Activated effector memory CD4-positive, alpha-beta T cell treated with Interleukin-2 at 50 U/mL for 16 hours (primary cell): ENCODE measurements around the gene RBP5.

Experiments used
- DNase-seq: peaks from one replicate; pipeline ENCODE4 v3.0.0-alpha.2; 2020

The RBP5 gene, protein sequence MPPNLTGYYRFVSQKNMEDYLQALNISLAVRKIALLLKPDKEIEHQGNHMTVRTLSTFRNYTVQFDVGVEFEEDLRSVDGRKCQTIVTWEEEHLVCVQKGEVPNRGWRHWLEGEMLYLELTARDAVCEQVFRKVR

GRCh38 chr12:7128681-7129286 lies at the start of gene RBP5:
TSS of gene RBP5 (minus strand) at chr12:7128889. CDS start at chr12:7128775, 114 bp downstream.
- DNase-seq: no peak

DNA sequence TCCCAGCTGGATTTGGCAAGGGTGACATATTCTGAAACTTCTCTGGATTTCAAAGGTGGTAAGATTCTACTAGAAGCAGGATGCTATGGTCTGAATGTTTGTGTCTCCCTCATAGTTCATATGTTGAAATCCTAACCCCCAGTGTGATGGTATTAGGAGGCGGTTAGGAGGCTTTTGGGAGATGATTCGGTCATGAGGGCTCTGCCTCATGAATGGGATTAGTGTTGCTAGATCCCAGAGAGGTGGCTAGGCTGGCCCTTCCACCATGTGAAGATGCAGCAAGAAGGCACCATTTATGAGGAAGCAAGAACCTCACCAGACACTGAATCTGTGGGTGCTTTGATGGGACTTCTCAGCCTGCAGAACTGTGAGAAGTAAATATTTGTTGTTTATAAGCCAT lies 49.8 kb upstream of the RBP5 start:
- DNase-seq: no peak

GRCh38 chr12:7176595-7176994 lies 47.9 kb upstream of the RBP5 start:
- no peak for DNase-seq

GRCh38 chr12:7175493-7175892 lies 46.8 kb upstream of the RBP5 start:
- no peak for DNase-seq

- no peak for DNase-seq
Measured at GRCh38 chr12:7171854-7172253, 43.2 kb upstream of the RBP5 start.

GRCh38 chr12:7169951-7170350 lies 41.3 kb upstream of the RBP5 start:
- no peak for DNase-seq

DNA sequence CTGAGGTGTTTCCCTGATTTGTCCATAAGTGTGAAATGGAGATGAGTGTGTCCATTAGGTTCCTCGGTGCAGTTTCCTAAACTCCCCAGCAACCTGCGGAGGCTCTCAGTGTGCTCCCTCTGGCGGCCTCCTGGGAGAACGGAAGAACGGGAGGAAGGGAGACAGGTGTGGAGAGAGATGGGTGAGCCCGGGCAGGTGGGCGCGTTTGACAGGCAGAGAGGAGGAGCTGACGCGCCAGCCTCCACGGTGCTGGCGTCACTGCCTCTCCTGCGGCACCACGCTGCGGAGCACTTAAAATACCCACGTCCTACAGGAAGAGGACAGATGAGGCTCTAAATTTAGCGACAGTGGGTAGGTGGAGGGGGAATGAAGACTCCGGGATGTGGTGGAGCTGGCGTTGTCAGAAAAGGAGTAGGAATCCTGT lies 34.0 kb upstream of the RBP5 start:
- DNase-seq: no peak

DNA sequence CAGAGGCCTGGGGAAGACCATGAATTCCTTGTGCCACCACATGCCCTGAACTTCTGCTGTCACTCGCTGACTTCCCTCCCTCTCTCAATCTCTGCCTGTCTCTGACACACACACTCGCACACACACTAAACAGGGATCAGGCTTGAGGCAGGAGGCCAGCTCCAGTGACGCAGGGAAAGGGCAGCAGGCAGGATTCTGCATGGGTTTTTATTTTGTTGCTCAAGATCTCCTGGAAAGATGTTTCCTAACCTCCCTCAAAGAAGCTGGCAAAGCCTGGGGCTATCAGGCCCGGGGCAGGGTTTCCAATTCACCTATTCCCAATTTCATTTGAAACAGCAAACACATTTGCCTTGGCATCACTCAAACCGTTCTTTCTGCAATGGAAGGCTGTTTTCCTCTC lies 33.1 kb upstream of the RBP5 start:
- no peak for DNase-seq

GRCh38 chr12:7161327-7161726 lies 32.6 kb upstream of the RBP5 start:
- DNase-seq: no peak

- no peak for DNase-seq
Measured at GRCh38 chr12:7160183-7160582, 31.5 kb upstream of the RBP5 start.

- no peak for DNase-seq
Measured at GRCh38 chr12:7158781-7159609, 30.3 kb upstream of the RBP5 start.

DNA sequence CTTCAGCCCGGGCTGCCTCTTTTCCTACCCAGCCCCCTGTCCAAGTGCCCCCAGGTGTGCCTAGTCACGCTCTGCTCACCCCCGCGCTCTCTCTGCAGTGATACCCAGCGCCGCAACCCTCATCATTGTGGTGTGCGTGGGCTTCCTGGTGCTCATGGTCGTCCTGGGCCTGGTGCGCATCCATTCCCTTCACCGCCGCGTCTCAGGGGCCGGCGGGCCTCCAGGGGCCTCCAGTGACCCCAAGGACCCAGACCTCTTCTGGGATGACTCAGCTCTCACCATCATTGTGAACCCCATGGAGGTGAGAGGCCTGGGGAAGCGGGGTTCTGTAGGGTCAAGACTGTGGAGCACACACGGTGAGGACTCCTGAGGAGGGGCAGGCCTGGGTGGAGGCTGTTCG lies 28.7 kb upstream of the RBP5 start:
- DNase-seq: no peak

GRCh38 chr12:7156259-7157197 lies 27.8 kb upstream of the RBP5 start:
- no peak for DNase-seq

- no peak for DNase-seq
Measured at GRCh38 chr12:7155471-7156034, 26.9 kb upstream of the RBP5 start.

GRCh38 chr12:7154901-7155470 lies 26.3 kb upstream of the RBP5 start:
- no peak for DNase-seq

DNA sequence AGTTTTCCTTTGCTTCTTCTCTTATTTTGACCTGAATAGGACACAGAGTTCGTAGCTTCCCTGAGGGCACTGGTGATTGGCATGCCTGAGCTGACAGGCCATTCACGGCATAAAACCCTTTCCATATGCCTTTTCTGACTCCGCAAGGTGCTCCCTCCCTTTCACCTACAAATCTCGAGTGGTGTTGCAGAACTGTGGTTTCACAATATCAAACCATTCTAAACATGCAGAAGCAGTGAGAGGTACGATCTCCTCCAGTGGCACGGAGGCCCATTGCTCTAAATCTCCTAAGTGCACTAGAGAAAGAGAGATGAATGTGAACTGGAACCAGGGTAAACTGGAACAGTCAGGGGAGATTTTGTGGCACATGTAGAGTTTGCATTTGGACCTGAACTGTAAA lies 25.4 kb upstream of the RBP5 start:
- DNase-seq: no peak

GRCh38 chr12:7152818-7153217 lies 24.1 kb upstream of the RBP5 start:
- no peak for DNase-seq

DNA sequence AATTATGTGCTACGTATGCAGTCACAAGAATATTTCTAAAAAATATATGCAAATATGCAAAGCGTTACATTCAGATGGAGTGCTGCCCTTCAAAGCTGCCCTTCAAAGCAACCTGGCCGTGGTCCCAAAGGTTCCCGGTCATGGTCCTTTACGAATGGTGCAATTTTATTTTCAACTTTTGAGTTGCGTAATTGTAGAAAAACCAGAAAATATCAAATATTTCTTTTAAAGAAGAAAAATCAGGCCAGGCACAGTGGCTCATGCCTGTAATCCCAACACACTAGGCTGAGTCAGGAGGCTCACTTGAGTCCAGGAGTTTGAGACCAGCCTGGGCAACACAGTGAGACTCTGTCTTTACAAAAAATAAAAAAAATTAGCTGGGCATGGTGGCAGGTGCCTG lies 22.8 kb upstream of the RBP5 start:
- DNase-seq: no peak

DNA sequence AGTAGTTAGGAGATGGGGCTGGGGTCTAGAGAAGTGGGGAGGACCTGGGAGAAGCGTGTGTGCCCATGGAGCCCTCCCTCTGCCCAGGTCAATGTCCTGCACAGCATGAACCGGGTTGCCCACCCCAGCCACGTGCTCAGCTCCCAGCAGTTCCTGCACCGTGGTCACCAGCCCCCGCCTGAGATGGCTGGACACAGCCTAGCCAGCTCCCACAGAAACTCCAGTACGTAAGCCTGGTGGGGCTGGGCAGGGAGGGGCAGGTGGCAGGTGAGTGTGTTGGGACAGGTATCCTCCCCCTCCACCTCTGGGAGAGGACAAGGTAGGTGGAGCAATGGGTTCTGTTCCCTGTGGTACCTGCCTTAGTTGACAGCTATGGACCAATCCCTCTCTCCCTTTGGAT lies 22.2 kb upstream of the RBP5 start:
- DNase-seq: no peak

DNA sequence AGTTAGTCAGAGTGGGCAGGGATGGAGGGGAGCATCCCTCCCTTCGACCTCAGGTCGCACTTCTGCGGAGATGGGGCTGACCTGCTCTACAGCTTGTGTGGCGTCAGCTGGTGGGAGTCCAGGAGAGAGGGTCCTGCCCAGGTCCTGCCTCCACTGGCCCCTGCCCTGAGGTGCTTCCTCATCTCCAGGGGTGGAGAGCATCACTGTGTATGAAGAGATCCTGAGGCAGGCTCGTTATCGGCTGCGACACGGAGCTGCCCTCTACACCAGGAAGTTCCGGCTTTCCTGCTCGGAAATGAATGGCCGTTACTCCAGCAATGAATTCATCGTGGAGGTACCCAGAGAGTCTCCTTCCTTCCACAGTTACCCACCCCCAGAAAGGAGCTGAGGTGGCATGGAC lies 21.7 kb upstream of the RBP5 start:
- no peak for DNase-seq

DNA sequence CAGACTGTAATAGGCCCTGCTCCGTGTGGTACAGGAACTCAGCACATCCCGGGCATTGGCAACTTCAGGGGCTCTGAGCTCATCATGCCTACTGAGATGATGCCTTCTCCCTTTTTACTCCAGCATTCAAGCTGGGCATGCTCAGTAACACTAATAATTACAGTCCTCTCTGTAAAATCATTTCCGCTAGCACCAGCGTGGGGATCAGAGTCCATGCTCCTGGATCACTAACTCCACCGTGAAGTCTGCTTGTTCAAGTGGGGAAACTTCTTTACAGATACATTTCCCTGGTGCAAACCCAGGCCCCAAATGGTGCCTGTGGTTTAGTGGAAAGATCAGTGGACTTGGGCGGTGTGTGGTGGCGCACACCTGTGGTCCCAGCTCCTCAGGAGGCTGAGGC lies 18.2 kb upstream of the RBP5 start:
- DNase-seq: no peak

- no peak for DNase-seq
Measured at GRCh38 chr12:7146228-7146627, 17.5 kb upstream of the RBP5 start.

DNA sequence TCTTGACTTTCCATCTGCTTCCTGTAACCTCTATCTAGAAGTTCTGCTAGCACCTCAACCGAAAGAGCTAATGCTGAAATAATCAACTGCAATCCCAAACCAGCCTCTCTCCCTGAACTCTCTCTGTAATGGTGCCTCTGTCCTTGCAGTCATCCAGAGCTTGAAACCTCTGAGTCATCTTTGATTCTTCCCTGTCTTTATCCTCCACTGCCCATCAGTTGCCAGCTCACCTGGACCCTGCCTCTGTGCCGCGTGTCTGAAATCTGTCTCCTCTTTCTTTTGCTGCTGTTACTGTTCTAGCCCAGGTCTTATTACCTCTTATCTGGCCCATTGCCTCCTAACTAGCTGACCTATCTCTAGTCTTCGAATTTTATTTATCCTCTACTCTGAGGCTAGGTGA lies 17.0 kb upstream of the RBP5 start:
- DNase-seq: no peak
